ENCODE results near the gene ATP5F1E. TPM values are rescaled to one million over a fixed set of nuclear protein-coding genes. Genes with fewer than 3 reads are reported as not detected.

ATP5F1E gene
- total RNA-seq, 2 donors from 2014 or later: 62.2 to 72.3 TPM

- DNase-seq (ENCODE audit: low spot score) (peak; percentile 92), ATAC-seq (peak; percentile 90 to 95)
- peaks cover 21 to 33% of the 10 kb centered on the region in 2 donors for H3K4me1 Mint-ChIP-seq (ENCODE audit: low read depth in 2 of 2)
- no peaks in the 10 kb centered on the region for H3K27me3 Mint-ChIP-seq
- peak within 1 kb of the TSS; percentile 88 for H3K4me3 Mint-ChIP-seq
- H3K27ac Mint-ChIP-seq: peak within 1 kb of the TSS; percentile 65 to 83
- H3K9me3 Mint-ChIP-seq: peaks cover 3% of the 10 kb centered on the region
- peaks cover 6% of the 10 kb centered on the region for H3K36me3 Mint-ChIP-seq
Observed at GRCh38 chr20:58980711-58981627, 51.2 kb downstream of the ATP5F1E start, which contains the start of gene NELFCD. TSS of gene NELFCD (plus strand) at chr20:58981256. CDS start at chr20:58981310, 54 bp downstream.

DNA sequence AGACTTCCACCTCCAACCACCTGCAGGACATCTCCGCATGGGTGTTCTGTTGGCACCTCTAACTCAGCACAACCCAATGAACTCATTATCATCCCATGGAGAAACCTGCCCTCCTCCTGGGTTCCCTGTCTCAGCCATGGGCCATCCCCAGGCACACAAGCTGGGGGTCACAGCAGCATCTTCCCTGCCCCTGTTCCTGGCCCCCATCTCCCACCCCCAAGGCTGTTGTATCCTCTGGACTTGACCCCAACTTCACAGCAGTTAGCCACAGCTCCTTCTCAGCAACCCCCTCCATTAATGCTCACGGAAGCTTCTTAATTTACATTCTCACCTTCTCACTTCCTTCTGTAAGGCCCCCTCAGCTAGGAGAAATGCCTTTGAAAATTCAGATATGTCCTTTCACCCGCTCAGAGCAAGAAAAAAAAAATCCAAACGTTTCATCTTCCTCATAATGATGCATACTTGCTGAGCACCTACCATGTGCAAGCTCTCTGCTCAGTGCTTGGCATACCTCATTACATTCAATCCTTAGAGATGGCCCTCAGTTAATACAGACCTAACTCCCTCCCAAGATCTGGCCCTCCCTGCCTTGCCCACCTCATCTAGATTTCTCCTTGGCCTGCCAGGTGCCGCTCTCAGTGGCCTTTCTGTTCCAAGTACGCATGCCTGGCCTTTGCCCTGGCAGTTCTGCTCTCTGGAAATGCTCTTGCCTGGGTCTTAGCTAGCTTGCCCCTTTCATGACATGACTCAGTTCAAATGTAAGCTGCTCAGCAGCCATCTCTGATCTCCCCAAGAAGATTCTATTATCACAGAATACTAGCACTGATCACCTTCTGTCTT, 53.6 kb downstream of the ATP5F1E start:
- H3K36me3 Mint-ChIP-seq: peaks cover 11% of the 10 kb centered on the region
- no peaks in the 10 kb centered on the region for H3K27me3 Mint-ChIP-seq
- H3K9me3 Mint-ChIP-seq: peaks cover 3% of the 10 kb centered on the region
- no peak overlapping the region for H3K27ac Mint-ChIP-seq
- no peak for DNase-seq (ENCODE audit: low spot score)
- no peak for ATAC-seq
- no peak overlapping the region for H3K4me3 Mint-ChIP-seq
- H3K4me1 Mint-ChIP-seq (ENCODE audit: low read depth in 2 of 2): peaks cover 8 to 11% of the 10 kb centered on the region in 2 donors

DNA sequence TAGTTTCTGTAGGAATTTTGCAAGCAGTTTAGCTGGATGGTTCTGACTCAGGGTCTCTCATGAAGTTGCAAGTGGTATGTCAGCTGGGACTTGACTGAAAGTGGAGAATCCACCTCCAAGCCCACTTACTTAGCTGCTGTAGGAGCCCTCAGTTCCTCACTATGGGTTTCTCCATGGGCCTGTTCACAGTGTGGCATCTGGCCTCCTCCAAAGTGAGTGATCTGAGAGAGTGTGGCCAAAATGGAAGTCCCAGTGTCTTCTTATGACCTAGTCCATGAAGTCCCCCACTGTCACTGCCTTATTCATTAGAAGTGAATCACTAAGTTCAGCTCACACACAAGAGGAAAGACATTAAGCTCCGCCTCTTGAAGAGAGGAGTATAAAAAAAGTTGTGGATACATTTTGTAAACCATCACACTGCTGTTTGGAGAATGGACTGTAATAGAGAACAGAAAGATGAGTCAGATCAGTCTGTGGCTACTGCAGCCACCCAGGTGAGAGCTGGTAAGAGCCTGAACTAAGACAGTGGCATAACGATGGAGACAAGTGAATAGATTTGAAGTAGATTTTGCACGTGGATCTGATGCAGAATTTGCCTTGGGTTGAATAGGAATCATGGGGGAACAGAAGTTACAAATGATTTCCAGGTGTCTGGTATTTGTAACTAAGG, 55.9 kb downstream of the ATP5F1E start:
- Mint-ChIP-seq H3K27me3 (no peaks in the 10 kb centered on the region), H3K4me3 (no peak overlapping the region), H3K9me3 (peaks cover 3% of the 10 kb centered on the region), H3K36me3 (peaks cover 11% of the 10 kb centered on the region), H3K4me1 (ENCODE audit: low read depth in 2 of 2) (no peaks in the 10 kb centered on the region), H3K27ac (no peak overlapping the region)
- DNase-seq (ENCODE audit: low spot score): no peak
- no peak for ATAC-seq

Other genes starting within 250 kb of the ATP5F1E start
- gene GNAS-AS1, start 181.4 kb downstream of the ATP5F1E start, total RNA-seq: 1 to 10 TPM in 1 of 2 donors, under 1 TPM in 1; 0.29 to 4.7 TPM
- gene GNAS, start 179.6 kb downstream of the ATP5F1E start, total RNA-seq: 100 to 1,000 TPM; 459 to 740 TPM
- gene NELFCD, start 51.1 kb downstream of the ATP5F1E start, total RNA-seq: 100 to 1,000 TPM in 1 of 2 donors, 10 to 100 TPM in 1; 89.1 to 106 TPM
- 10 to 100 TPM; 19.2 to 32.8 TPM for gene CTSZ, start 25.1 kb downstream of the ATP5F1E start, total RNA-seq
- gene TUBB1, start 12.9 kb downstream of the ATP5F1E start, total RNA-seq: not detected
- gene PRELID3B, start 10.5 kb upstream of the ATP5F1E start, total RNA-seq: 10 to 100 TPM; 82.8 to 89.0 TPM
- 1 to 10 TPM; 3.3 to 5.7 TPM for gene ZNF831, start 131.5 kb upstream of the ATP5F1E start, total RNA-seq